ENCODE measurements around the gene NR3C1.

The NR3C1 gene

DNA sequence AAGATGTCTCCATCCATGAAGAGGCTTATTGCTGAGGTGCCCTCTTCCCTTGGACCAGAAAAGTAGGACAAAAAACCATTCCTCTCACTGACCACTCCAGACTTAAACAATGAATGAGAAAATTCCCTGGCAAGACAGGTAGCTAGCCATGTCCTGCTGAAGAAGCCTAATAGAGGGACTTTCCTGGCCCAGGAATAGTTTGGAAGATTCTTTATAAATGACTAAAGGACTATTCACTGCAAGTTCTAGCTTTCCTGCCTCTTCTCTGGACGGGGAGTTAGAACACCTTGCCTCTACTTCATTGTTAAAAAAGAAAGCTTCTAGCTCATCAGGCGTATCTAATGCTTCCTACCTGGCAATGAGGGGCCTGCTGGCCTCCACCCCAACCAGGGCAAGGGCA lies 153.6 kb downstream of the NR3C1 start:
- no peak for DNase-seq

DNA sequence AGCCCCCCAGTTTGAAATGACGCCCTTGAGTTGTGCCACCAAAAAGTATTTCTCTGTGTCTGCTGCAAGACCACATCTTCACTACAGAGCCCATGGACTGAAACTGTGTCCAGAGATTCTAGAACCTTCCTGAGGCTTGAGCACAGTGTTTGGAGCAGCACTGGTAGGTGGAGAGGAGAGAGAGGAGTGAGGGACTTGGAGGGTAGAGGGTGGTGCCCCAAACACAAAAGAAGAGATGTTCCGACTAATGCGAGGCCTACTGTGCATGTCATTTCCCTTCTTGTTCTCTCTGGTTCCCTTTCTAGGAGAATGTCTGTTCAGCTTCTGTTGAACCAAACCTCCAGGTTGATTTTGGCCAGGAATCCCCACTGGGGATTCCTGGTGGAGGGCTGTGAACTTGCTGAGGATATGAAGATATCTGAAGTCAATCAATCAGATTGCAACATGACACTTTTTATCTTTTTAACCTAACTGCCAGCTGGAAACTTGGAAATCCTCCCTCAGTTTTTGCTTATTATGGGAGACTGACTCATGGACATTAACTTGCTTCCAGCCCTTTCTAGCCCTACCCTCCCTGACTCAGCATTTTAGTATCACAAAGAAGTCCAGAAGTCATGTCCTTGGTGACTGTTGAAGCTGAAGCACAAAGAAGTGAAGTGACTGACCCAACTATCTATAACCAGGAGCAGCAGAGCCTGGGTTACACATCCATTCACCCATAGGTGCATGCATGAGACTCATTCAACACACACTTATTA lies 154.5 kb downstream of the NR3C1 start:
- DNase-seq: no peak

DNA sequence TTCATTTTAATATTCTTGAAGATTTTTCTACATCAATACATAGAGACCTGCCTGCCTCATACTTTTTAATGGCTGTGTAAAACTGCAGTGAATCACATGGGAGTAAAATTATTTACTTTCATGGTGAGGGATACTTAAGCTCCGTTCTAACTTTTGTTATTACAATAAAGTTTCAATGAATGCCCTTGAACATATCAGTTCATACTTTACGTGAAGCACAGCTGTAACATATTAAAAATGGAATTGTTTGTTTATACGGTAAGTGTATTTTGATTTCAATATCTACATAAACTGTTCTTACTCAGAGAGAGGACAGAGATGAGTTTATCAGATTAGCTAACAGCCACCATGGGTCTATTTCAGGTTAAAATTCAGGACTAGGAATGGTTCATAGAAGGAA lies 155.1 kb downstream of the NR3C1 start:
- DNase-seq: no peak

DNA sequence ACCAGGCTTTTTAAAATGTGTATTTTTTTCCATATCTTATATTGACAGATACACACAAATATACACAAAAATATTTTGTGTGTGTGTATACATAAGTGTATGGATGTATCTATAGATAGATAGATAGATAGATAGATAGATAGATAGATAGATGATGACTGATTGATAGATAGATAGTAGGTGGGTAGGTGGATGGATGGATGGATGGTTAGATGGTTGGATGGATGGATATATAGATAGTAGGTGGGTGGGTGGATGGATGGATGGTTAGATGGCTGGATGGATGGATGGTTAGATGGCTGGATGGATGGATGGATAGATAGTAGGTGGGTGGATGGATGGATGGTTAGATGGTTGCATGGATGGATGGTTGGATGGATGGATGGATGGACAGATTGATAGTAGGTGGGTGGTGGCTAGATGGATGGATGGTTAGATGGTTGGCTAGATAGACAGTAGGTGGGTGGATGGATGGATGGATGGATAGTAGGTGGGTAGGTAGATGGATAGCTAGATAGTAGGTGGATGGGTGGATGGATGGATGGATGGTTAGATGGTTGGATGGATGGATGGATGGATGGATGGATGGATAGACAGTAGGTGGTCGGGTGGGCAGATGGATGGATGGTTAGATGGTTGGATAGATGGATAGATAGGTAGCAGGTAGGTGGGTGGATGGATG lies 156.2 kb downstream of the NR3C1 start:
- no peak for DNase-seq

DNA sequence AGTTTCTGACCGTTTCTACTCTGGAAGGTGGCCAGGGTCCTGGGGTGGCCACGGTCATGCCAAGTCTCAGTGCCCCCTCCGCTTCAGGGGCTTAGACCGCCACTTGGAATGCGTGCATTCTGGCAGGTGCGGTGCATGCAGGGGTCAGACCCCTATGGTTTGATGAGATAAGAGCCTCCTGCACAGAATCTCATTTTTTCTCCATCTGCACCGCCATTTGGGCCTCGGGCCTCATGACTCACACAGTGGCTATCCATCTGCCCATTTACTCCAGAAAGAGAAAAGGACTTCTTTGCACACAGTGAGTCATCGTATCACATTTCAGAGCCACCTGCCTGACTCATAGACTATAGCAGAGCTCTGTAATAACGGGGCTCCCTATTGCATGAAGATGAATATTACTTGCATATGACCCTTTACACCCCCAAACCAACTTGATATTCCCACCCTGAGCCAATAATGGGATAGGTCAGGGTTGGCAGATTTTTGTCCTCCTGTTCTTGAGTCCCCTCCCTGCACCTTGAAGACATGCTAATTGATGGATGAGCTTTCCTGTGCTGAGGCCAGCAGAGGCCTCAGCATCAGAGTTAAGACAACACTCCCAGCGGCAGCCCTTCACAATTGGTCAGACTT lies 157.4 kb downstream of the NR3C1 start:
- no peak for DNase-seq

DNA sequence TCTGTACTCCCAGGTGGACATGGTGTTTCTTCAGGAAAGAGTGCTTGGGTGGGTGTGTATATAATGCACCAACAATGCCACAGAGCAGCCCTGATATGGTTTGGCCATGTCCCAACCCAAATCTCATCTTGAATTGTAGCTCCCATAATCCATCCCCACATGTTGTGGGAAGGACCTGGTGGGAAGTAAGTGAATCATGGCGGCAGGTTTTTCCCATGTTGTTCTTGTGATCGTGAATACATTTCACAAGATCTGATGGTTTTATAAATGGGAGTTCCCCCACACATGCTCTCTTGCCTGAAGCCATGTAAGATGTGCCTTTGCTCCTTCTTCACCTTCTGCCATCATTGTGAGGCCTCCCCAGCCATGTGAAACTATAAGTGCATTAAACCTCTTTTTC lies 158.5 kb downstream of the NR3C1 start:
- no peak for DNase-seq

DNA sequence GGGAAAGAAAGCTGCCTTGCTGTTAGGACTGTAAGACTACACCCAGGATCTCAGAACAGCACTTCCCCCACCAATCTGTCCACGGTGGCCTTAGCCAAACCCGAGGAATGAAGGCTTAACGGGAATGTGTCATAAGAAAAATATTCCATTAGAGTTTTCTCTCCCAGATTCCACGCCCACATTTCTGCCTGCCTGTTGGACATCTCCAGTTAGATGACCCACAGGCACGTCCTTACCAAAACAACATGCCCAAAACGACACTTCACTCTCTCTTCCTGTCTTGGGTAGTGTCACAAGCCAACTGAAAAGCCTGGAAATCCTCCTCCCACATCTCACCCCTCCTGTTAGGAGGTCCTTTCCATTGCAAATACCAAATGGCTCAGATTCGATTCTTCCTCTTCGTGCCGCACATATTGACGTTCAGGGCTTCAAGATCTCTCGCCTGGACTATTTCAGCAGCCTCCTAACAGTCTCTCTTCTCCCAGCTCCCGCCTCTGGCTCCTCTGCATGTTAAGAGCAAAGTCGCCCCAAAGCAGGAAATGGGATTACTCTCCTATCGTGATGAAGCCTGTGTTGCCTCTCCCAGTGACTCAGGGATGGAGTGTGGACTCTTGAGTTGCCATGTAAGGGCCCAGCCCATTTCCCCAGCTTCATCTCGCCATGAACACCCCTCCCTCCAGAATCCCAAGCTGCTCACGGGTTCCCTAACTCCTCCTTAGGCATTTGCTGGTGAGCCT lies 159.3 kb downstream of the NR3C1 start:
- DNase-seq: no peak

DNA sequence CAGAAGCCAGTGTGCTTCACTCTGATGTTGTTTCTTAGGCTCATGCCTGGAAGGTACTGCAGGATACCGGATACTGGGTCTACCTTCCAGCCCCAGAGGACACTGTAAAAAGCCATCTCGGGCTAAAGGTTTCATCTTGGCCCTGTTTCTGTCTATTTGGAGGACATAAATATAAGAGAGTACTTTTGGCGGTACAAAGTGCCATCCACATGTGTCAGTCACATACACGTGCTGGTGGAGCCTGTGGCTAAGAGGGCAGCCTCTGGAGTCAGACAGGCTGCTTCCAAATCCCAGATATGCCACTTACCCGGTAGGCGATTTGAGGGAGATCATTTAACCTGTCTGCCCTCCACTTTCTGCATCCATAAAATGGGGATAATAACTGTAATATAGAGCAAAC lies 160.4 kb downstream of the NR3C1 start:
- no peak for DNase-seq

DNA sequence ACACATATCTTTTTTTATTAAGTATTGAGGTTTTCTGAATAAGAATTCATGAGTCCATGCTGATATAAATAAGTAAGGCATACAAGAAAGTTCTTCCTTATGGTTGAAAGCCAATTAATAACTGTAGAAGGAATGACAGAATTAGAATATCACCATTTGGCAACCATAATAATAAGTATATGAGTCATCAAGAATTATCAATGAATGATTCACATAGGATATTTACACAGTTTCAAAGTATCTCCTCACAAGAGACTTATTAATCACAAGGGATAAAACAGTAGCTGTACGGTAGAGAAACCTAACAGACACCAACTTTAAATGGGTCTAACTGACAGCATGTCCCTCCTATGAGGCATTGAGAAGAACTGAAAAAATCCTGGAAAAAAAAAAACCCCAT lies 161.6 kb downstream of the NR3C1 start:
- DNase-seq: no peak

DNA sequence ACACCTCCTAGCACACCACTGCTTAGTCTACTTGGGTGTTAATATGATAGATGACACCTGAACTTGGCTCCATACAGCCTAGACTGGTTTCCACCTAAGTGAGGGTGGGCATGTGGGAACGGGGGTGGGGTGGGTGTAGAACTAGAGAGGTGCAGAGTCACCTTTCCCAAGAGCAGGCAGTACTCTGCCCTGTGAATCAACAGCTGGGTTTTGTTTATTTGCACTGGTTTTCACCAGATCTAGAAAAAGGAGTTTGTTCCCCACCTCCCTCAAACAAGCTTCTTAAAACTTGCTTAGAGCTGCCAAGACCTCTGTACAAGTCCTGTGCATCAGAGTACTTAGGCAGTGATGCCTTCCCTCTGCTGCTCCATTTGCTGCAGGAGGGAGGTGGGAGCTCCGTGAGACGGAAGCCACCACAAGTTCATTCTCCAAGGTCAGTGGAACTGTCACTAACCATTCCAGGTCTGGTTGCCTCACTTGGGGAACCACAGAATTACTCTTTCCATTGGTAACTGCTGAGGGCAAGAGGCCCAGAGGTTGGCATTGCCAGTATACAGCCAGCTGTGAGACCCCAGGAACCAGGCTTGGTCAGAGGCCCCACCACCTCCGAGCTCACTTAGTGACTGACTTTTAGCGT lies 163.5 kb downstream of the NR3C1 start:
- no peak for DNase-seq

DNA sequence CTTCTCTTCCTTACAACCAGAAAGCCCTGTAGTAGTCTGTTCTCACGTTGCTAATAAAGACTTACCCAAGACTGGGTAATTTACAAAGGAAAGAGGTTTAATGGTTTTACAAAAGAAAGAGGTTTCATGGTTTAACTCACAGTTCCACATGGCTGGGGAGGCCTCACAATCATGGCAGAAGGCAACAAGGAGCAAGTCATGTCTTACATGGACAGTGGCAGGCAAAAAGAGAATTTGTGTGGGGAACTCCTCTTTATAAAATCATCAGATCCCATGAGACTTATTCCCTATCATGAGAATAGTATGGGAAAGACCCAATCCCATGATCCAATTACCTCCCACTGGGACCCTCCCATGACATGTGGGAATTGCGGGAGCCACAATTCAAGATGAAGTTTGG lies 164.9 kb downstream of the NR3C1 start:
- DNase-seq: no peak

DNA sequence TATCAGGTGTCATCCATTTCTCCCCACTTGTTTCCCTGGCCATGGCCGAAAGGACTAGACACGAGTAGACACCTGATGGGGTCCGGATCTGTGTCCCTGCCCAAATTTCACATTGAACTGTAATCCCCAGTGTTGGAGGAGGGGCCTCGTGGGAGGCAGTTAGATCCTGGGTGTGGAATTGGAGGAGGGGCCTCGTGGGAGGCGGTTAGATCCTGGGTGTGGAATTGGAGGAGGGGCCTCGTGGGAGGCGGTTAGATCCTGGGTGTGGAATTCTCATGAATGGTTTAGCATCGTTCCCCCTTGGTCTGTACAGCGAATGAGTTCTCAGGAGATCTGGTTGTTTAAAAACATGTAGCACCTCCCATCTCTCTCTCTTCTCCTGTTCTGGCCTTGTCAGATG lies 165.8 kb downstream of the NR3C1 start:
- DNase-seq: no peak

DNA sequence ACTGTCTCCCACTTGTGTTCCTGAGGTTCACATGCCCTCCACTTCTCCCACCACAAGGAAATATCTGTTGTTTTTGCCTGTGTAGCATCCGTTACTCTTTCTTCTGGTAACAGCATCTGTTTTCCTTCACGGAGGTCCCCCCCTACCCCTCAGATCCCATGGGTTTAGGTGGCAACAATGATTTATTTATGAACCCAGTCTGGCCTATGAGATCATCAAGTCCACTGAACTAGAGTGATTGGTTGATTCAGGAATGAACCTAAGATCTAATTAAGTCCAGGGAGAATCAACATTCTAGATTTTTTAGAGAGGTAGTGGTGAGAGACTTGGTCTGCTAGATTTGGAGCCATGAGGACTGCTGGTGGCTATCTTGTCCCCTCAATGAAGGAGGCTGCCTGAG lies 166.8 kb downstream of the NR3C1 start:
- DNase-seq: no peak

DNA sequence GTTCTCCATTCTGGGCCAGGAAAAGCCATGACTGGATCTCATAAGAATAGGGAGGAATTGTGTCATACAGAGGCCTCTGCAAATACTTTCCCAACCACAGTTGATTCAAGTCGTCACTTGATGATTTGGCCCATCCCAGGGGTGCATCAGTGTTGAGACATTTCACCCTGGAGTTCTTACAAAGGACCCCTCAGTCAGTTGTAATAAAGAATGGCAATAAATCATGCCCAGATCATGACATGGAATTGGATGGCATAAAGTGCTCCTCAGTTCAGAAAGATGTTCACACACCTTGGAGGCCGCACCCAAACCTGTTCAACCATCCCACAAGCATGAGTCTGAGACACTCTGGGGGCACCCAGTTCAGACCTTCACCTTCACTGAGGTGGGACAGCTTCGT lies 168.1 kb downstream of the NR3C1 start:
- no peak for DNase-seq

DNA sequence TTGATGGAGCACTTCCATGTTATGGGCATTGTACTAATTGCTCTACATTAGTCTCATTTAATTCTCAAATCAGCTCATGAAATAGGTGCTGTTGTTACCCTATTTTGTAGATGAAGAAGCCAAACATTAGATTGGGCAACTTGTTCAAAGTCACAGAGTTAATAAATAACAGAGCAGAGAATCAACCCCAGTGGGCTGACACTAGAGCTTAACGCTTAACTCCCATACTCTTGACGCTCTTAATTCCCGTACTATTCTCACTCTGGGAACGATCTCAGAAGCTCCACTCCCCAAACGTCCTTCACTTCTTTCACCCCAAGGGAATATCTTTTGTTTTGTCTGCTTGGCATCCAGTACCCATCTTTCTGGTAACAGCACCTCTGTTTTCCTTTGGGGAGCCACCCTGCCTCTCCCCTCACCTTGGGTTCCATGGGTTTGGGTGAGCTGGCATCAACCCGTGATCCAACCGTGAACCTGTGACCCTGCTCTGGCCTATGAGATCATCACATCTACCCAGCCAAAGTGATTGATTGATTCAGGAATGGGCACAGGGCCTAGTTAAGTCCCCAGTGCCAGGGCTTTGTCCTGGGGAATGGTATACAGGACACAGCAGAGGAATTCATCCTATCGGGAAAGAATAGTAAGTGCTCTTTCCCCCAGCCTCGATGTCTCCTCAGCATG lies 169.2 kb downstream of the NR3C1 start:
- DNase-seq: no peak

DNA sequence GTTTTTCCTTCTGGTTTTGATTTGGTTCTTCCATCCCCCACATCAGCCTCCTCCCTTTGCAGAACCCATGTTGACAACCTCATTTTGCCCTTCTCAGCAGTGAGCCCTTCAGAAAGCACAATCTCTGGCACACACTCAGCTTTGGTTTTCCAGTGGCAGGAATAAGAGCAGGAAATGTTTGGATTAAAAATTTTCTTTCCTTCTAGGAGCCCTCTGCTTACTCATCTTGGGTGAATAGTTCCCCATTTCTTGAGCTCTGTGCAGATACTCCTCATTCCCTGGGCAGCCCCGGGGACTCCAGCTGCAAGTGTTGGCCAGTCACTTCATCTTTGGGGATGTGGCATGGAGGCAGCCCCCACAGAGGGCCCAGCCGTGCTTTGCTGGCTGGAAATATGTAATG lies 170.5 kb downstream of the NR3C1 start:
- no peak for DNase-seq

DNA sequence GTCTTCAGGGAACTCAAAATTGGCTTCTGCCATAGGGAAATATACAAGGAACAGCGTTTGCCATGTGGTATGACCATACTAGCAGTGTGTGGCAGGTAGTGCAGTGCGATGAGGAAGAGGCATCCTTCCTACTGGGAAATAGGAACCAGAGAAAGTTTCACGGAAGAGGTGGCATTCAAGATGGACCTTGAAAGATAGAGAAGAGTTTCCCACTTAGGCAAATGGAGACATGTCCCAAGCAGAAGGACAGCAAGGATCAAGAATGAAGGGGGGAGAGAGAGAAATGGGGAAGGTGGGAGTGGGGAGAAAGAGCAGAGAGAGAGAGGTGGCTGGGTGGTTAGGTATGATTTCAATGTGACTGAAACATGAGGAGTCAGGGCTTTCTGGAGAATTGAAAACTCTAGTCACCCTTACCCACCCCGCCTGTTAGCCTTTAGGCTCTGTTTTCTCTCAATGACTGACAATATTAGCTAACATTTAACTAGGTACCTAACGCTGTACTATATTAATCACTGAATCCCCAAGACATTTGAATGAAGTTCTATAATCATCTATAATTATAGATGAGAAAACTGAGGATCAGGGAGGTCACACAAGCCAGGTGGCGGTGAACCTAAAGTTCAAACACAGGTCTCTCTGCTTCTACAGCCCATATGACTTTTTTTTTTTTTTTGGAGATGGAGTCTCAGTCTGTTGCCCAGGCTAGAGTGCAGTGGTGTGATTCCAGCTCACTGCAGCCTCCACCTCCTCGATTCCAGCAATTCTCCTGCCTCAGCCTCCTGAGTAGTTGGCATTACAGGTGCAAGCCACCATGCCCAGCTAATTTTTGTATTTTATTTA lies 171.3 kb downstream of the NR3C1 start:
- no peak for DNase-seq

DNA sequence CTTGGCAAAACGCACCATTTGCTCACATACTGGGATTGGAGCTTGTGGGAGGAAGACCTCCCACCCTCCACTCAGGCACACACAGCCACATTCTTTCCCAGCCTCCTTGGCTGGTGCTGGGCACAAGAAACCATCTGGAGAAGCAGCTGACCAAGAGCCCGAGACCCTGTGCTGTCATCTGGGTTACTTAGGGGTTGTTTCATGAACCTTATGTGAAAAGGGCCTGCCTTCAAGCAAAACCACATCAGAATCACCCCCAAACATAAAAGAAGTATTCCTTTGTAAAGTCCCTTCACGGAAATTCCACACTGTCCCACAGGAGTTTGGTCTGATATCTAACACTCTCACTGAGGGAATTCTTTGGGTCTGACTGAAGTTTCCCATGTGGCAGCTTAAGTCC lies 172.1 kb downstream of the NR3C1 start:
- DNase-seq: no peak

DNA sequence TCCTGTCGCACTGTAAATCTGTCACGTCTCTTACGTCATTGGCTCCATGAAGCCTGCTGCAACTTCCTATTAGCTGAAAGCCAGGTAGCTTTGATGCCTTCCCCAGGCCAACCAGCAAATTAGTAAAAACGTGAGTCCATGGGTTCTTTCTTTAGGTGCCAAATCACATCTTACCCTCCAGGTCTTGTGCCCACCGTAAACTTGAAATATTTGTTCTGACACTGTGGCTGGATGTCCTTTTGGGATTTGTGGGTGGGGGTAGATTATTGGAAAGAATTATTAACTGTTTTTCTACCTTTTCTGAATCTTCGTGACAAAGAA lies 172.8 kb downstream of the NR3C1 start:
- no peak for DNase-seq

DNA sequence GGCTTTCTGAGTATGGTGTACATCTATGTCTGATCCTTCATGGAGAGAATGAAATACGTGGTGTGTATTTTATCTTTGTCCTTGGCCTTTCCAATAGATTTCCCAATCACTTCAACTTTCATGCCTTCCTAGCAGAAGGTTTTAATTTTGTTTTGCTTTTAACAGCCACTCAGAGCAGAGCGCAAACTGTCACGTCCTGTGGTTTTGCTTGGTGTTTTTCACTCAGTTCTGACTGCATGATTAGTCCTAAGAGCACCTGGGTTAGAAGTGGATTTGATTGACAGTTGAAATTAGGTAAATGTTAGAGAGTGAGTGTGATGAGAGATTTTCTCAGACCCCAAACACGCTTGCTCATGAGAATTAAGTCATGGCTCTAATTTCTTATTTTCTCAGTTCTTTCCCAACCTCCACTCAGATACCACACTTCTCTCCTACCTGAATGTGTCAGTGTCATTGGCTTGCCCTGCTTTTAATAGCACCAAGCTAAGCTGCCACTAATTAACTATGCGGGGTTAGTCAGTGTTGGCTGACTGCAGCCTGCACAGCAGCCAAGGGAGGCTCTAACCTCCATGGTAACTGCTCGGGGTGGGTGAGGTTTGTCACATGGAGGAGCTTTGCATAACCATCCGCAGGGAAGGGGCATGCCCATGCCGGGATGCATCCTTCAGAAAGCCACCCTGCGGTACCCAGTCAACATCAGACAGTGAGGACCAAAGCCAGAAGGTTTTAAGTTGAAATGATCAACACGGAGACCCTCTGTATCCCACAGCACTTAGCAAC lies 173.4 kb downstream of the NR3C1 start:
- DNase-seq: no peak

DNA sequence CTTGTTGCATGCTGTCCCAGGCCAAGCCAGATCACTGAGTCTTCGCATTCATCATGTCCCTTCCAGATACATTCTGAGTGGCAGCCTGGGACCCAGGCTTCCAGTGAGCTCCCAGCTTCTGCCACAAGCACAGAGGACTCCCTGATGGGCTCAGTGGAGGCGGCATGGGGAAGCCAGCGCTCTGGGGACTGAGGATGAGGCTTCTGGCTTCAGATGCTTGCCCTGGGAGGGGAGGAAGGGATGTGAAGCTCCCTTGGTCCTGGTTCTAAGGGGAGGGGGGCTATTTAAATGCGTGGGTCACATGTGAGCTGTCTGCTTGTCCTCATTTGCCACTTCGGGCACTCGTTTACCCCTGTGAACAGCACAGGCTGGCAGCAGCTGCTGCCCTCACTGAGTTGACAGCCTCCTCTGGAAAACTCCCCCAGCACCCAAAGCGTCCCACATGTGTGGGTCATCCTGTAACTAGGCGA lies 174.0 kb downstream of the NR3C1 start:
- DNase-seq: no peak
